ENCODE data around the gene P2RY2. TPM values are rescaled to one million over a fixed set of nuclear protein-coding genes. Genes with fewer than 3 reads are reported as not detected.

P2RY2 gene
- not detected for total RNA-seq

DNA sequence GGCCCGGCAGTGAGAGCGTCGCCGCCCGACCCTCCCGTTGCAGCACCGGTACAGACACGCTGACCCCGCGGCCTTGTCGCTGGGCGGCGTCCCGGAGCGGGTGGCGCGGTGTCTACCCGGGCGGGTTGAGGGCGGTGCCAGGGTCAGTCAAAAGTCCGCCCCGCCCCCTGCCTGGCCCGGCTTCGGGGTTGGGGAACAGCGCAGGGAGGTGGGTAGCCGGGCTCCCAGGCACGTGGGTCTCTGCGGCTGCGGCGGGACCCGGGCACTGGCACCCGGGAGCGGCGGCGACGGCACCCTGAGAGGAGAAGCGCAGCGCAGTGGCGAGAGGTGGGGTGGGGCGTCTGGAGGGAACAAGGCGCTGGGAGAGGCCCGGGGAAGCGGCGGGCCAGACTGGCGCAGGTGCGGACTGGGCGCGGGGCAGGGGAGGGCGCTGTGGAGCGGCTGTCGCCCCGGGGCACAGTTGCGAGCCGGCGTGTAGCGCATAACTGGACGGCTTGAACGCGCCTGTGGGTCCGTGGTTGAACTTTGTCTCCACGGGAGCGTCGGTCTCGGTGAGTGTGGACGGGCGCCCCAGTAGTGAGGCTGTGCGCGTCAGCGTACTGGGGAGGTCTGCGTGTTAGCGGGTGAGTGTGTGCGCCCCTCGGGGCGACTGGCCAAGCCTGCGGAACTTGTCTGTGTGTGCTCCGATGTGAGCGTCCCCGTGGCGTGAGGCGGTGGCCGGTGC is at the start of gene P2RY2:
Gene P2RY2 (plus strand): TSS at position 176 of the 724 bp plus-strand sequence. CDS start 15,879 bp downstream, outside the sequence.
- DNase-seq, result no peak

DNA sequence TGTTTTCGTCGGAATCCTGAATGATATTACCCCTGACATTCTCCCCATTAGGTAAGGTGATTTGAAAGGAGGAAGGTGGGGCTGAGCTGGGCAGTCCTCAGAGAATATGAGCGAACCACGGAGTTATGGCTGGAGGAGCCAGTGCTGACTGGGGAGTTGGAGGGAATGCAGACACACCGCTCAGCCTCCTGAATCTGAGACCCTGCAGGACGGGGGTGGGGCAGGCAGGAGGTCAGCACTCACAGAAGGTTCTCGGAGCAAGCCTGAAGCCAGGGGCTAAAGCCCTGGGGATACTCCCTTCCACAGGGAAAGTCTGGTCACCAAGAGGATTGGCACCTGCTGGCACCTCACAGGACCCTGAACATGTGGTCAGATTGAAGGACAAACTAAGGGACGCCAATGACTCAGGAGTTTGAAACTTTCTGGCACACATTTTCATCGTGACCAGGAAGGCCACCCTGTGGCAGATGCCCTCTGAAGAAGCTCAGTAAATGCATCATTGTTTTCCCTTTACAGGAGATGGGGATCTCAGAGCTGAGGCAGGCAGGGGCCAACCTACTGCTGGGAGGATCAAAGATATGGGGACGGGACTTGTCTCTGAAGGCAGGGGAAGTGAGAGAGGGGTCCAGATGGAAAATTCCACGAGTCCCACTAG is 49.0 kb upstream of the P2RY2 start:
- DNase-seq, result no peak
- Mint-ChIP-seq H3K4me3 (no peak overlapping the region), H3K4me1 (ENCODE audit: low read depth) (no peaks in the 10 kb centered on the region), H3K9me3 (no peaks in the 10 kb centered on the region), H3K36me3 (ENCODE audit: insufficient read depth) (no peaks in the 10 kb centered on the region), H3K27me3 (ENCODE audit: low read depth) (peaks cover 3% of the 10 kb centered on the region)
- no peak for ATAC-seq

More for the DNA sequence above, at the start of gene P2RY2:
- Mint-ChIP-seq H3K4me1 (ENCODE audit: low read depth) (peaks cover 8% of the 10 kb centered on the region), H3K9me3 (no peaks in the 10 kb centered on the region), H3K36me3 (ENCODE audit: insufficient read depth) (no peaks in the 10 kb centered on the region), H3K4me3 (peak within 1 kb of the TSS; percentile 51), H3K27me3 (ENCODE audit: low read depth) (peaks cover 38% of the 10 kb centered on the region)
- peak; percentile 76 to 81 for ATAC-seq

DNA sequence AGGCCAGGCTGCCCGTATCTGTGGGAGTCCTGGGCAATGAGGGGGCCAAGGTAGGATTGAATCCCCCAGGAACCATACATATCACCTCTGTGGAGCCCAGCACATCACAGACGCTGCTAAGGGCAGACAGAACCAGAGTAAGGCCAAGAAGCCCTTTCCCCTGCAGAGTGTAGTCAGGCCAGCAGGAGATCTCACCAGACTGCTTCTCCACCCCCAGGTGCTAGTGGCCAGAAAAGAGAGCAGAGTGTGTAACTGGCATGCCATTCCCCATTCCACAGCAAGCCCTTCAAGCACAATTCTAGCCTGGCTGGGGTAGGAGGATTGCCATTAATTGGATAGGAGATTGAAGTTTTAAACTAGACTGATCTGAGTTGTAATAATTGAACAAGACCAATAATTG is 47.9 kb upstream of the P2RY2 start:
- no peak for DNase-seq
- H3K36me3 Mint-ChIP-seq (ENCODE audit: insufficient read depth), result no peaks in the 10 kb centered on the region
- no peaks in the 10 kb centered on the region for H3K4me1 Mint-ChIP-seq (ENCODE audit: low read depth)
- ATAC-seq, result no peak
- no peaks in the 10 kb centered on the region for H3K9me3 Mint-ChIP-seq
- peaks cover 2% of the 10 kb centered on the region for H3K27me3 Mint-ChIP-seq (ENCODE audit: low read depth)
- H3K4me3 Mint-ChIP-seq, result no peak overlapping the region

DNA sequence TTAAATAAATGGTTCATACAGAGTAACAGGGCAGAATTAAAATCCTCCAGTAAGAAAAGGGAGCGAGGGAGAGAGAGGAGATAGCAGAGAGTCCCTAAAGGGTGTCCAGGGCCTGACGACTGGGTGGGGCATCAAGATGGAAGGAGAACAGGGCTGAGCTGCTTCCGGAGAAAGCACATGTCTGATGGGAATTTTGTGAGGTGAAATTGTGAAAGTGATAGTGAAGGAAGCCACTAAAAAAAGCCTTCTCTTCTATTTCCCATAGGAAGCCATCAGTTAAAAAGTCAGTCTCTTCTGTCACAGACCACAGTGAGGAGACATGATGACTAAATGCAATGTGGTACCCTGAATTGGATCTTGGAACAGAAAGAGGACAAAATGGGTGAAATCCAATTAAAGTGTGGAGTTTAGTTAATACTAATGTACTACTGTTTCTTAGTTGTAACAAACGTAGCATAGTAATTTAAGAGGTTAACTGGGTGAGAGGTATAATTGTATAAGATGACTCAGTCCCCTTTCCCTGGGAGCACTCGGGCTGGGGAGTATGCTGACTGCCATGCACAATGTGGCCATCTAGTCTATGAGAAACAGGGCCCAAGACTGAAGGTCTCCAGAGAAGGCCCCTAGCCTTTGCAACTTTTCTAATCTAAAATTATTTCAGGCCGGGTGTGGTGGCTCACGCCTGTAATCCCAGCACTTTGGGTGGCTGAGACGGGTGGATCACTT is 46.5 kb upstream of the P2RY2 start:
- Mint-ChIP-seq H3K4me3 (no peak overlapping the region), H3K36me3 (ENCODE audit: insufficient read depth) (no peaks in the 10 kb centered on the region), H3K4me1 (ENCODE audit: low read depth) (peaks cover 2% of the 10 kb centered on the region), H3K9me3 (no peaks in the 10 kb centered on the region), H3K27me3 (ENCODE audit: low read depth) (no peaks in the 10 kb centered on the region)
- ATAC-seq (no peak), DNase-seq (no peak)

DNA sequence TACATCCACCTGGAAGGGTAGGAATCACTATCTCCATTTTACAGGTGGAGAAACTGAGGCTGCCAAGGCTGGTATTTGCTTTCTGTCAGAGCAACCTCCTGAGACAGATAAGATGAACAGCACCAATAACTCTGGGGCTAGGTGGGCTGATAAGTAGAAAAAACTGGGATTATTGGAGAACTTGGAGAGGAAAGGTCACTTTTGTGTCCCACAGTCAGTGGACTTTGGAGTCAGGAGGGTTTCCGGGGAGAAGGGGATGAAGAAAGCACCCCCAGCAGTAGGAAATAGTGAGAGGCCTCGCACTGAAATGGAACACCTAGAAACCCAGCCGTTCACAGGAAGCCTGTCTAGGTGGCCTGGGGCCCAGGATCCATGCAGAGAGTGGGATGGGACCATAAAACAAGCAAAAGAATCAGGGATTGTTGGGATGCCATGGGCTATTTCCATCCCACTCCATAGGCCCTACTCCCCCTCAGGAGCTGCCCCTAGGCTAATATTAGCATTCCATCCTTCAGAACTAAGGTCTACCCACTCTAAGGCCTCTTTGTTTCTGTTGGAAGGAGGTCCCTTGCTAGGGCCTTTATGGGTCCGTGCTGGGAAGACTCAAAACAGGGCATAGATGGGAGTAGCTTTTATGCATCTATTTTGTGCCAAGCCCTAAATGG is 45.0 kb upstream of the P2RY2 start:
- no peak for ATAC-seq
- no peak for DNase-seq
- H3K9me3 Mint-ChIP-seq, result no peaks in the 10 kb centered on the region
- no peak overlapping the region for H3K4me3 Mint-ChIP-seq
- H3K36me3 Mint-ChIP-seq (ENCODE audit: insufficient read depth), result no peaks in the 10 kb centered on the region
- H3K4me1 Mint-ChIP-seq (ENCODE audit: low read depth), result peaks cover 8% of the 10 kb centered on the region
- no peaks in the 10 kb centered on the region for H3K27me3 Mint-ChIP-seq (ENCODE audit: low read depth)

DNA sequence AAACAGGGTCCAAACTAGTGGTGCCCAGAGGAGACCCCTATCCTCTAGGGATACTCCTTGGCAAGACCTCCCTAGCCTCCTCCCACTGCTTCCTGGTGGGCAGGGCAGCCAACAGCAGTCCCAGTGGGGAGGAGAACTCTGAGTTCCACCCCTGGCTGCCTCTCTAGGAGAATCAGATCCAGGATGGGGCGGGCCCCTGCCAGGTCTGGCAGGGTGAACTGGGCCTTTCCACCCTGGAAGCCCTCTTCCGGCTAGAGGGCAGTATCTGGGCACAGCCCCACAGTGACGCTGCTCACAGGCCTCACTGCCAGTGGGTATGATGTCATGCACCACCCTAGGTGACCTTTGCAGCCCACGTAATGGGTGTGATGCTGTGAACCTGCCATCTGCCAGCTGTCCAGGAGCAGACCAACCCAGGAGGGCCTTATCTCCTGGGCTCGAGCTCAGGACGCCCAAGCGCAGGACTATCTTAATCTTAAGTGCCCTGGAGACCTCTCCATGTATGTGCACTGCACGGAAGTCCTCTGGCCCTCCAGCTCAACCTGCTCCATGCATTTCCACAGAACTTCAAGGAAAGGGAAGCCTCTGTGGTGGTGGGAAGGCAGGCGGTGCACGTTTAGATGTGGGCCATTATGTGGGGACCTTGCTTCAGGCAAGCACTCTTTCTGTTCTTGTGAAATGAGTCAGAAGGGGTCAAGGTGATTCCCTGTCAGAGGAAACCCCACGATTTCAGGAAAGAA is 44.2 kb upstream of the P2RY2 start:
- Mint-ChIP-seq H3K36me3 (ENCODE audit: insufficient read depth) (no peaks in the 10 kb centered on the region), H3K9me3 (no peaks in the 10 kb centered on the region), H3K4me1 (ENCODE audit: low read depth) (peaks cover 9% of the 10 kb centered on the region), H3K4me3 (no peak overlapping the region), H3K27me3 (ENCODE audit: low read depth) (no peaks in the 10 kb centered on the region)
- DNase-seq (no peak), ATAC-seq (no peak)

DNA sequence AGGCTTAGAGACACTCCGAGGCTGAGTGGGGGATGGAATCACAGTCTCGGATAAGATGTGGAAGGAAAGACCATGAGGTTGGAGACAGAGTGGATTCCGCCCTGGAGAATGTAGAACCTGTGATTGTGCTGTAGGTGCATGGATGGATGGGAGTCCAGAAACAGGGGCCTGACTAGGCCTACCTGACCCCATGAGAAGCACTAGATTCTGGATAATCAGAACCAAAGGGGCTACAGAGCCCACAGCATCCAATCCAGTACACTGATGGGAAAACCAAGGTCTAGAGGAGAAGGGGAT is 43.6 kb upstream of the P2RY2 start:
- ATAC-seq (no peak), DNase-seq (no peak)
- no peak overlapping the region for H3K4me3 Mint-ChIP-seq
- H3K36me3 Mint-ChIP-seq (ENCODE audit: insufficient read depth), result no peaks in the 10 kb centered on the region
- H3K4me1 Mint-ChIP-seq (ENCODE audit: low read depth), result peaks cover 9% of the 10 kb centered on the region
- no peaks in the 10 kb centered on the region for H3K9me3 Mint-ChIP-seq
- no peaks in the 10 kb centered on the region for H3K27me3 Mint-ChIP-seq (ENCODE audit: low read depth)

DNA sequence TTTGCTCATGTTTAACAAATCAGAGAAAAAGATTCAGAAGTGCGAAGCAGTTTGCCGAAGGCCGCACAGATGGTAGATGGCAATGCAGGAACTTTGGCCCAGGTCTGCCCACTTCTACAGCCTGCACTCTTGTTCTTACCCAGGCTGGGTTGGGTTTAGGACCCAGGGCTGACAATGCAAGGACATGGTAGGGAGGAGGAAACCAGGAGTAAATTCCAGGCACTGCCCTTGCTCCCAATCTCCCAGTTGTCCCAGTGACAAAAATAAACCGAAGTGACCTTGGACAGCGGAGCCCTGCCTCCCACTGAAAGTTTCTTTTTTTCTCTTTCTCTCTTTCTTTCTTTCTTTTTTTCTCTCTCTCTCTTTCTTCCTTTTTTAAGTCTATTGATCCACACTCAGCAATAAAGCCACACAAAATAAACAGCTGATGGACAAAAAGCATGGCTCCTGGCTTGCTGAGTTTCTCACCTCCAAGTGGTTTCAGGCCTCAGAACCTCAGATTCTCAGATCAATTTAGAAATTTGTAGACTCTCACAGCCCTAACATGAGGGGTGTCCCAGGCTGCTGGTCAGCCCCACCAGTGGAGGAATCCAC is 42.4 kb upstream of the P2RY2 start:
- Mint-ChIP-seq H3K9me3 (no peaks in the 10 kb centered on the region), H3K4me1 (ENCODE audit: low read depth) (peaks cover 9% of the 10 kb centered on the region)

DNA sequence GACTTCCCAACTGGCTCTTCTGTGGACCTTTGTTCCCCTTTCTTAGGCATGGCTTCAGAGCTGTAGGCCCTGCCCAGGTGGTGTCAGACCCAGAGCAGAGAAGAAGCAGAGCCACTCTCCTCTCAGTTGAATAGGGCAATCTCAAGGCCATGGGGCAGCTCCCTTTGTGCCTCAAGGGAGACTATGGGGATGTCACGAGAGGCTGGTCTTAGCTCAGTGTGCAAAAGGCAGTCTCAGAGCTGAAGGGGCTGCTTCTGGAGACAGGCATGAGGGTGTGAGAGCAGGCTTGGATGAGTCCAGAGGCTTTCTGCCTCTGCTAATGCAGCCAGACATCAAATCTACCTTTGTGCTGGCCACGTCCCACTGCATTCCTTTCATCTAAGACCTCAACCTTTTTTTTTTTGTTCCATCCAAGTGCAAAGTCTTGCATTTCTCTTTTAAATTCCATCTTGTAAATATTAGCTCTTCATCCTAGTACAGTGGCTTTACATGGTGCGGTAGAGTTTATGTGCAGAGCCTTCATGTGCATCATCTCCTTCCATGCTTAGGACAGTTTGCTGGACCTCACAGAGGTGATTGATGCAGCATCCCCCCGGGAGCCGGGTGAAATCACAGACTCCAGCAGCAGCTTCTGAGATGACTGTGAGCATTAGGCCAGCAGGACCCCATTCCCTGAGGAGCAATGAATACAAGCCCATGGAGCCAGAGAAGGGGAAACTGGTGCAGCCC is 41.8 kb upstream of the P2RY2 start:
- Mint-ChIP-seq H3K4me3 (no peak overlapping the region), H3K36me3 (ENCODE audit: insufficient read depth) (no peaks in the 10 kb centered on the region), H3K27me3 (ENCODE audit: low read depth) (no peaks in the 10 kb centered on the region), H3K4me1 (ENCODE audit: low read depth) (peaks cover 9% of the 10 kb centered on the region), H3K9me3 (no peaks in the 10 kb centered on the region)
- ATAC-seq (no peak), DNase-seq (no peak)

More for the DNA sequence above, 42.4 kb upstream of the P2RY2 start:
- DNase-seq, result no peak
- H3K27me3 Mint-ChIP-seq (ENCODE audit: low read depth), result no peaks in the 10 kb centered on the region
- no peak overlapping the region for H3K4me3 Mint-ChIP-seq
- H3K36me3 Mint-ChIP-seq (ENCODE audit: insufficient read depth), result no peaks in the 10 kb centered on the region
- ATAC-seq, result no peak

DNA sequence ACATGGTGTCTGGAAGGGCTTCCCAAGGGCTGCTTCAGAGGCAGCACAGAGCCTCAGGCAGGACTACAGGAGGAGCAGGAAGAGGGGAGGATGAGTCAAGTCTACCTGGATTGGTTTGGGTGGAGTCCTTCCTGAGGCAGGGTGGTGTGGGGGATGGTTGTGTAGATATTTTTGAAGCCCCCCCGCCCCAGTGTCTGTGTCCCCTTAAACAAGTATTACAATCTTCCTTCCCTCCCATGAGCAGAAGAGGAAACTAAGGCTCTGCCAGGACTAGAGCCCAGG is 41.3 kb upstream of the P2RY2 start:
- ATAC-seq, result no peak
- H3K4me1 Mint-ChIP-seq (ENCODE audit: low read depth), result peaks cover 9% of the 10 kb centered on the region
- no peaks in the 10 kb centered on the region for H3K36me3 Mint-ChIP-seq (ENCODE audit: insufficient read depth)
- no peak overlapping the region for H3K4me3 Mint-ChIP-seq
- no peaks in the 10 kb centered on the region for H3K9me3 Mint-ChIP-seq
- H3K27me3 Mint-ChIP-seq (ENCODE audit: low read depth), result no peaks in the 10 kb centered on the region
- no peak for DNase-seq

DNA sequence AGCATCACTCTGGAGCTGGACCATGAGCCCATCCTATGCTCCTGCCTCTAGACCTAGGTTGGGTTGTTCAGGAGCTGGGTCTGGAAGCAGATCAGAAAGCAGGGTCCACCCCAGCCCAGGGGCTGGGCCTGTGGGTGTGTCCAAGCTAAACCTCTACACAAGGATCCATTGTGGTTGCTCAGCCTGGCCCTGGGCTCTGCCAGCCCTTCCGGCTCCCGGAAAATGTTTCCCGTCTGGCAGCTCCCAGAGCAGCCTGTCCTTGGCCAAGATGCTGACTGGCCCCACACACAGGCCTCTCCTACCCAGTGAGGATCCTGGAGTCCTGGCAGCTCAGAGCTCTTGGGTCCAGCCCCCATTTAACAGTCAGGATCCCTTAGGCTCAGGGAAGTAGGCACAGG is 40.7 kb upstream of the P2RY2 start:
- no peaks in the 10 kb centered on the region for H3K9me3 Mint-ChIP-seq
- H3K4me3 Mint-ChIP-seq, result no peak overlapping the region
- H3K36me3 Mint-ChIP-seq (ENCODE audit: insufficient read depth), result no peaks in the 10 kb centered on the region
- no peak for DNase-seq
- H3K4me1 Mint-ChIP-seq (ENCODE audit: low read depth), result peaks cover 9% of the 10 kb centered on the region
- ATAC-seq, result no peak
- H3K27me3 Mint-ChIP-seq (ENCODE audit: low read depth), result no peaks in the 10 kb centered on the region

DNA sequence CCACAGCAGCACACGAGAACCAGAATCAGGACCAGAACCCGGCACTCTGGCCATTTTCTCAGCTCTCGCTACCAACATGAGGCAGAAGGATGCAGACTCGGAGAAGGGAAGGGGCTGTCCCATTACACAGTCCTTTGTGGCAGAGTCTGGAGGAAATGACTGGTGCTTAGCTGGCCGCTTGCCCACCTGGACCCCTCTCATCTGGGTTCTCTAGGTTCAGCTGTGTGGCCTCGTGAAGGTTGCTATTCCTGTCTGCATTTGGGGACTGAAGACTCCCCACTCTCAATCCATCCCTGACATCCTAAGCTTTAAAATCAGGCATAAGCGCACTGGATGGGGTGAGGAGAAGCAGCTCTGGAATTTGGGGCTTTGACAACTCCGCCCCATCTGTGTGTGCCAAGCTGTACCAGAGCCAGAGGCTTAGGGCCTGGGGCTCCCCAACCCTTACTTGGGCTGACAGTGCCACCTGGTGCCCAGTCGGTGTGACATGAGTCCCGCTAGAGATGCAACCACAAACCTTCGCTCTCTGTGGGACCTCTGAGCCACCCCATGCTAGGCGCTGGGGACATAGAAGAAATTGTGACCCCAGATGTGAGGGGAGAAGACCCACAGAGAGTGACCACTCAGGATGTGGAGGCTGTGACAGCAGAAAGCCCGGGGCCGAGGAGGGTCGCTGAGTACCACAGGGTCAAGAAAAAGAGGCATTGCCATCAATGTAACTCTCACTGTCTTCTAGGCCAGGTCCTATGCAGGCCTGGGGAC is 40.1 kb upstream of the P2RY2 start:
- ATAC-seq, result peak; percentile 99
- Mint-ChIP-seq H3K9me3 (no peaks in the 10 kb centered on the region), H3K4me1 (ENCODE audit: low read depth) (peaks cover 9% of the 10 kb centered on the region), H3K36me3 (ENCODE audit: insufficient read depth) (no peaks in the 10 kb centered on the region), H3K4me3 (no peak overlapping the region), H3K27me3 (ENCODE audit: low read depth) (no peaks in the 10 kb centered on the region)
- peak; percentile 75 for DNase-seq

DNA sequence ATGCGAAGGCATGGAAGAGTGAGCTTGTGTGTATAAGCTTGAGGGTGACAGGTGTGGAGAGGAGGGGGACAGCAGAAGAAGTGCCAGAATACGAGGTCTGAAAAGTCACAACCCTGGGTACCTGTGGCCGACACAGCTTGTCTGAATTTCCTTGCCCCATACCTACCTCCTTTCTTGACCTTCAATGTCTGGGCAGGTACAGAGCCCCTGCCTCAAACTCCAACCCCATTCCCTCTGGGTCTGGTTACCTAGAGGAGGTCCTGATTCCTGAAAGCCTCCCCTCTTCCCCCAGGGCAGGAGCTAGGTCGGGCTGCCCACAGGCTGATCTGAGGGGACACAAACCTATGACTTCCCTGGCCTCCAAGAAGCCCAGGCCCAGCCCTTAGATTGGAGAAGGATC is 39.4 kb upstream of the P2RY2 start:
- Mint-ChIP-seq H3K9me3 (no peaks in the 10 kb centered on the region), H3K27me3 (ENCODE audit: low read depth) (no peaks in the 10 kb centered on the region), H3K4me3 (no peak overlapping the region), H3K4me1 (ENCODE audit: low read depth) (peaks cover 9% of the 10 kb centered on the region), H3K36me3 (ENCODE audit: insufficient read depth) (no peaks in the 10 kb centered on the region)
- ATAC-seq, result no peak
- DNase-seq, result no peak

Measured in activated T-cell treated with anti-CD3 and anti-CD28 coated beads, Interleukin-2, amount 50 U/mL, for 4 hours (primary cell).